GM12878 (cell line): ENCODE measurements around the gene ARL14EP. TPM values are rescaled to one million over a fixed set of nuclear protein-coding genes. Genes with fewer than 3 reads are reported as not detected.

Experiments
- BCL3 ChIP-seq: IDR thresholded peaks from 2 replicates; pipeline ENCODE4 v1.6.1; 2011; ENCODE audit warnings: borderline replicate concordance, low read depth, mild to moderate bottlenecking, moderate library complexity, low read length; ENCODE audit not compliant: insufficient read depth, poor library complexity, severe bottlenecking
- CHD4 ChIP-seq: fragments of 200-600 bp; sonication (generic); IDR thresholded peaks from 2 replicates; pipeline ENCODE4 v1.6.1; 2016; ENCODE audit warnings: mild to moderate bottlenecking
- CREB1 ChIP-seq: IDR thresholded peaks from 2 replicates; pipeline ENCODE4 v1.6.1; 2012; ENCODE audit warnings: low read depth, mild to moderate bottlenecking, inconsistent platforms
- CREM ChIP-seq: IDR thresholded peaks from 2 replicates; pipeline ENCODE4 v1.6.1; 2014; ENCODE audit warnings: antibody characterized with exemption, low read depth
- FOXK2 ChIP-seq: fragments of 450-650 bp; IDR thresholded peaks from 2 replicates; pipeline ENCODE4 v1.6.1; 2017; ENCODE audit warnings: mild to moderate bottlenecking, moderate library complexity
- FOXM1 ChIP-seq: IDR thresholded peaks from 2 replicates; pipeline ENCODE4 v1.6.1; 2012; ENCODE audit warnings: low read depth, mild to moderate bottlenecking, inconsistent platforms, low read length, moderate library complexity
- HCFC1 ChIP-seq: fragments of 150-350 bp; IDR thresholded peaks from 2 replicates; pipeline ENCODE4 v1.6.1; 2014; ENCODE audit warnings: low read length
- HDAC2 ChIP-seq: fragments of 200-600 bp; sonication (generic); IDR thresholded peaks from 2 replicates; pipeline ENCODE4 v1.6.1; 2017
- IKZF1 ChIP-seq: fragments of 450-650 bp; conservative IDR thresholded peaks from 2 replicates; pipeline ENCODE4 v1.6.1; 2017; ENCODE audit warnings: antibody characterized with exemption, mild to moderate bottlenecking
- KAT2A ChIP-seq: conservative IDR thresholded peaks from 2 replicates; pipeline ENCODE4 v1.6.1; 2011; ENCODE audit warnings: low read depth, low read length; ENCODE audit not compliant: control insufficient read depth
- MEF2B ChIP-seq: fragments of 450-650 bp; IDR thresholded peaks from 2 replicates; pipeline ENCODE4 v1.6.1; 2018; ENCODE audit warnings: mild to moderate bottlenecking, moderate library complexity; ENCODE audit not compliant: partially characterized antibody, poor library complexity, severe bottlenecking
- MXI1 ChIP-seq: fragments of 150-350 bp; IDR thresholded peaks from 2 replicates; pipeline ENCODE4 v1.6.1; 2011; ENCODE audit warnings: low read depth, mild to moderate bottlenecking, inconsistent platforms, low read length, improper control_type of control experiment
- RB1 ChIP-seq: fragments of 450-650 bp; formaldehyde crosslinking; IDR thresholded peaks from 2 replicates; pipeline ENCODE4 v1.6.1; 2017; ENCODE audit warnings: mild to moderate bottlenecking, borderline replicate concordance
- RFX5 ChIP-seq: IDR thresholded peaks from 2 replicates; pipeline ENCODE4 v1.6.1; 2011; ENCODE audit warnings: low read depth, low read length, improper control_type of control experiment
- SPI1 ChIP-seq: IDR thresholded peaks from 2 replicates; pipeline ENCODE4 v1.6.1; 2011; ENCODE audit warnings: low read depth, mild to moderate bottlenecking, low read length, moderate library complexity, borderline replicate concordance; ENCODE audit not compliant: insufficient read depth
- TCF12 ChIP-seq: IDR thresholded peaks from 2 replicates; pipeline ENCODE4 v1.6.1; 2011; ENCODE audit warnings: low read depth, mild to moderate bottlenecking, low read length
- YY1 ChIP-seq: IDR thresholded peaks from 2 replicates; pipeline ENCODE4 v1.6.1; 2011; ENCODE audit warnings: low read depth, mild to moderate bottlenecking, low read length
- ZBED1 ChIP-seq: IDR thresholded peaks from 2 replicates; pipeline ENCODE4 v1.6.1; 2016; ENCODE audit warnings: borderline replicate concordance
- polyA plus RNA-seq, 11 experiments: library from polyadenylated mRNA; depleted of rRNA in 4 of 11; unstranded in 6 of 11; stranded (reverse) in 5 of 11; fragments of >200 nt; fragmentation: Nextera tagmentation in 4 of 11; fragmentation: Illumina TruSeq in 1 of 11; extraction: Ambion mirVana in 4 of 11; extraction: Trizol in 1 of 11; gene quantifications; 1 replicate in 1 of 11; 2 replicates in 10 of 11; pipeline versions ENCODE4 v1.2.1 to v1.2.3, GENCODE V29; 2011 to 2016; ENCODE audit warnings: inconsistent platforms in 2 of 11, missing spikeins in 2 of 11, low read depth in 1 of 11
- total RNA-seq, 4 experiments: library from RNA; depleted of rRNA in 3 of 4; stranded (reverse); fragments of >200 nt in 3 of 4; fragmentation: Illumina TruSeq in 1 of 4; extraction: Trizol in 1 of 4; gene quantifications; 2 replicates each; pipeline versions ENCODE4 v1.2.1 to v1.2.3, GENCODE V29; 2013 to 2021
- TF ChIP-seq, protein P1 (sequence below): fragments of 450-650 bp; IDR thresholded peaks from 2 replicates; pipeline ENCODE4 v1.6.1; 2017; ENCODE audit warnings: mild to moderate bottlenecking, moderate library complexity
- TF ChIP-seq, protein P2 (sequence below): IDR thresholded peaks from 2 replicates; pipeline ENCODE4 v1.6.1; 2011; ENCODE audit warnings: low read depth, mild to moderate bottlenecking, low read length, moderate library complexity, borderline replicate concordance; ENCODE audit errors: extremely low read depth
- TF ChIP-seq, protein P3 (sequence below): IDR thresholded peaks from 2 replicates; pipeline ENCODE4 v1.6.1; 2012; ENCODE audit warnings: low read length, inconsistent platforms
- TF ChIP-seq, protein P4 (sequence below): IDR thresholded peaks from 2 replicates; pipeline ENCODE4 v1.6.1; 2012; ENCODE audit warnings: low read depth, low read length, improper control_type of control experiment

The ARL14EP gene
- total and polyA plus RNA-seq, 10 of the 15 experiments (the other 5 are each of a cell fraction or from before 2014, with no cell fraction given) = 18.1 to 59.8 (median 42.8) TPM

DNA sequence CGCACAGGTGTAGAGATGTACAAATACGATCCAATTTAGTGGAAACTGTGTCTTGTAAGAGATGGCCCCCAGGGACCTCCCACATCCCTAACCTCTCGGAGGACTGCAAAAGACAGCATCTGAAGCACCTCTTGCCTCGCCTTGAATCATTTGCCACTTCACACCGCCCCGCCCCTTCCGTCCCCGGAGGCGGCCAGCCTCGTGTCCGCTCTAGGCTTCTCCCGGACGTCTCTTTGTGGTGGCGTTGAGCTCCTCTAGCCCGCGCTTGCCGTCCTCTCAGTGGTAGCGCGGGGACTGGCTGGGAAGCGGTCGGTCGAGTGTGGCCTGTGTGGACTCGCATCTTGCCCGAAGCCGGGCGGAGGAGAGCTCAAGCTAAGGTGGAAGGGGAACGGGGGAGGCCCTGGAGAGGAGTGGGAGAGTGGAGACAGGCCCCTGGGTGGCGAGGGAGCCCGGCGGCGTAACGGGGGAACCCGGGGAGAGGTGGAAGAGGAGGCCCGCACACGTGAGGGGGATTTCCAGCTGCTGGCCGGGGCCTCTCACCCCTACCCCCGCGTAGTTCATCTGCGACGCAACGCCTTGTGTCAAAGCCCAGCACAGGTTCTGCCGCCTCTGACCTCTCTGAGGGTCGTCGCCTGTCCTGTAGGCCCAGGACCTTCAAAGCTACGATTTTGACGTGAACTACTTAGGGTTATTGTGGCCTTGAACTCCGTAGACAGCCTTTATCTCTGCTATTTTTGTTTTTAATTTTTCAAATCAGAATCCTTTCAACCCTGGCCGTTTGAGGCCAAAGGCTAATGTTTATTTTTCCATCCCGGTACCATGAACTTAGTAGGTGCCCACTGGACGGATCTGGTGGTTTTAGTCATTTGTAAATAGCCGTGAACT, at the start of gene ARL14EP (continued):
- TF ChIP-seq MEF2B (peak; percentile 90), TCF12 (no peak; the same call in 1 of the 2 replicates), CREB1 (peak; percentile 57), ZBED1 (peak; percentile 84; the same call in 1 of the 2 replicates), BCL3 (no peak), RB1 (peak; percentile 89; the same call in 1 of the 2 replicates), HCFC1 (peak; percentile 77), YY1 (peak; percentile 79), FOXM1 (peak; percentile 53; the same call in 1 of the 2 replicates), HDAC2 (no peak), MXI1 (peak; percentile 47), SPI1 (0 out of 2 replicates have a peak, but pooled peaks have one; percentile 16), KAT2A (no peak), RFX5 (no peak), CHD4 (no peak), IKZF1 (peak; percentile 92), FOXK2 (no peak), CREM (peak; percentile 70)
- TF ChIP-seq, protein P1, sequence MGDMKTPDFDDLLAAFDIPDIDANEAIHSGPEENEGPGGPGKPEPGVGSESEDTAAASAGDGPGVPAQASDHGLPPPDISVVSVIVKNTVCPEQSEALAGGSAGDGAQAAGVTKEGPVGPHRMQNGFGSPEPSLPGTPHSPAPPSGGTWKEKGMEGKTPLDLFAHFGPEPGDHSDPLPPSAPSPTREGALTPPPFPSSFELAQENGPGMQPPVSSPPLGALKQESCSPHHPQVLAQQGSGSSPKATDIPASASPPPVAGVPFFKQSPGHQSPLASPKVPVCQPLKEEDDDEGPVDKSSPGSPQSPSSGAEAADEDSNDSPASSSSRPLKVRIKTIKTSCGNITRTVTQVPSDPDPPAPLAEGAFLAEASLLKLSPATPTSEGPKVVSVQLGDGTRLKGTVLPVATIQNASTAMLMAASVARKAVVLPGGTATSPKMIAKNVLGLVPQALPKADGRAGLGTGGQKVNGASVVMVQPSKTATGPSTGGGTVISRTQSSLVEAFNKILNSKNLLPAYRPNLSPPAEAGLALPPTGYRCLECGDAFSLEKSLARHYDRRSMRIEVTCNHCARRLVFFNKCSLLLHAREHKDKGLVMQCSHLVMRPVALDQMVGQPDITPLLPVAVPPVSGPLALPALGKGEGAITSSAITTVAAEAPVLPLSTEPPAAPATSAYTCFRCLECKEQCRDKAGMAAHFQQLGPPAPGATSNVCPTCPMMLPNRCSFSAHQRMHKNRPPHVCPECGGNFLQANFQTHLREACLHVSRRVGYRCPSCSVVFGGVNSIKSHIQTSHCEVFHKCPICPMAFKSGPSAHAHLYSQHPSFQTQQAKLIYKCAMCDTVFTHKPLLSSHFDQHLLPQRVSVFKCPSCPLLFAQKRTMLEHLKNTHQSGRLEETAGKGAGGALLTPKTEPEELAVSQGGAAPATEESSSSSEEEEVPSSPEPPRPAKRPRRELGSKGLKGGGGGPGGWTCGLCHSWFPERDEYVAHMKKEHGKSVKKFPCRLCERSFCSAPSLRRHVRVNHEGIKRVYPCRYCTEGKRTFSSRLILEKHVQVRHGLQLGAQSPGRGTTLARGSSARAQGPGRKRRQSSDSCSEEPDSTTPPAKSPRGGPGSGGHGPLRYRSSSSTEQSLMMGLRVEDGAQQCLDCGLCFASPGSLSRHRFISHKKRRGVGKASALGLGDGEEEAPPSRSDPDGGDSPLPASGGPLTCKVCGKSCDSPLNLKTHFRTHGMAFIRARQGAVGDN = peak; percentile 91
- TF ChIP-seq, protein P2, sequence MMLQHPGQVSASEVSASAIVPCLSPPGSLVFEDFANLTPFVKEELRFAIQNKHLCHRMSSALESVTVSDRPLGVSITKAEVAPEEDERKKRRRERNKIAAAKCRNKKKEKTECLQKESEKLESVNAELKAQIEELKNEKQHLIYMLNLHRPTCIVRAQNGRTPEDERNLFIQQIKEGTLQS = no peak
- TF ChIP-seq, protein P3, sequence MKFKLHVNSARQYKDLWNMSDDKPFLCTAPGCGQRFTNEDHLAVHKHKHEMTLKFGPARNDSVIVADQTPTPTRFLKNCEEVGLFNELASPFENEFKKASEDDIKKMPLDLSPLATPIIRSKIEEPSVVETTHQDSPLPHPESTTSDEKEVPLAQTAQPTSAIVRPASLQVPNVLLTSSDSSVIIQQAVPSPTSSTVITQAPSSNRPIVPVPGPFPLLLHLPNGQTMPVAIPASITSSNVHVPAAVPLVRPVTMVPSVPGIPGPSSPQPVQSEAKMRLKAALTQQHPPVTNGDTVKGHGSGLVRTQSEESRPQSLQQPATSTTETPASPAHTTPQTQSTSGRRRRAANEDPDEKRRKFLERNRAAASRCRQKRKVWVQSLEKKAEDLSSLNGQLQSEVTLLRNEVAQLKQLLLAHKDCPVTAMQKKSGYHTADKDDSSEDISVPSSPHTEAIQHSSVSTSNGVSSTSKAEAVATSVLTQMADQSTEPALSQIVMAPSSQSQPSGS = no peak; the same call in 1 of the 2 replicates
- TF ChIP-seq, protein P4, sequence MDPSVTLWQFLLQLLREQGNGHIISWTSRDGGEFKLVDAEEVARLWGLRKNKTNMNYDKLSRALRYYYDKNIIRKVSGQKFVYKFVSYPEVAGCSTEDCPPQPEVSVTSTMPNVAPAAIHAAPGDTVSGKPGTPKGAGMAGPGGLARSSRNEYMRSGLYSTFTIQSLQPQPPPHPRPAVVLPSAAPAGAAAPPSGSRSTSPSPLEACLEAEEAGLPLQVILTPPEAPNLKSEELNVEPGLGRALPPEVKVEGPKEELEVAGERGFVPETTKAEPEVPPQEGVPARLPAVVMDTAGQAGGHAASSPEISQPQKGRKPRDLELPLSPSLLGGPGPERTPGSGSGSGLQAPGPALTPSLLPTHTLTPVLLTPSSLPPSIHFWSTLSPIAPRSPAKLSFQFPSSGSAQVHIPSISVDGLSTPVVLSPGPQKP = peak; percentile 83
